NCI-H2196 treated with DMSO at 0.1 percent for 48 hours (cell line): ENCODE data around the gene EDEM1.

Source experiments
- DNase-seq: peaks from one replicate; lab custom pipeline; 2025; ENCODE audit not compliant: unreplicated experiment; lab: John Stamatoyannopoulos, UW

EDEM1 gene

GRCh38 chr3:5264896-5265770, 77.6 kb downstream of the EDEM1 start:
- no peak for DNase-seq

- DNase-seq: no peak
Measured at GRCh38 chr3:5267252-5267651, 79.7 kb downstream of the EDEM1 start.

GRCh38 chr3:5267889-5268288, 80.4 kb downstream of the EDEM1 start:
- no peak for DNase-seq
